22Rv1 (cell line): Measurements from ENCODE around the gene SSX2.
"Not testable (repeated sequence)": the region's sequence is repeated elsewhere in the genome, so short reads cannot be mapped to it uniquely, and the experiment has no call there.

ENCODE experiments used
- CTCF ChIP-seq: fragments of 450-650 bp; IDR thresholded peaks from 2 replicates; pipeline ENCODE4 v1.5.1; 2017; ENCODE audit warnings: mild to moderate bottlenecking
- ZFX ChIP-seq: fragments of 450-650 bp; IDR thresholded peaks from 2 replicates; pipeline ENCODE4 v1.6.1; 2017; ENCODE audit warnings: antibody characterized with exemption, borderline replicate concordance

GRCh38 chrX:52692034-52692433 lies 14.9 kb downstream of the SSX2 start:
- TF ChIP-seq ZFX, CTCF: not testable (repeated sequence)
